Left lung (tissue), 14 donors: ENCODE results near the gene HCAR2. TPM values are rescaled to one million over a fixed set of nuclear protein-coding genes. Genes with fewer than 3 reads are reported as not detected.
"Not testable (repeated sequence)": the region's sequence is repeated elsewhere in the genome, so short reads cannot be mapped to it uniquely, and the experiment has no call there.

ENCODE experiments used
- ATAC-seq: fragments of 200-7000 bp; cut with Tn5 transposase; one replicate; pipeline ENCODE4 v1.9.1; 2020; ENCODE audit warnings: moderate library complexity
- DNase-seq, 4 donors: peaks; one replicate each; pipeline ENCODE4 v3.0.0-alpha.2; 2013 to 2020
- H3K27ac ChIP-seq, 2 donors: fragments of 200-600 bp; sonication (generic) in 1 of 2; one replicate each; pipeline versions ENCODE4 v1.5.0 to v1.8.0; 2020 to 2021
- H3K27me3 ChIP-seq, 2 donors: fragments of 200-600 bp; sonication (generic) in 1 of 2; one replicate each; pipeline versions ENCODE4 v1.5.0 to v1.8.0; 2020 to 2021
- H3K36me3 ChIP-seq, 2 donors: fragments of 200-600 bp; sonication (generic) in 1 of 2; one replicate each; pipeline versions ENCODE4 v1.5.0 to v1.8.0; 2020 to 2021
- H3K4me1 ChIP-seq, 2 donors: fragments of 200-600 bp; one replicate each; pipeline ENCODE4 v1.8.0; 2021
- H3K4me3 ChIP-seq, 2 donors: fragments of 200-600 bp; sonication (generic) in 1 of 2; one replicate each; pipeline versions ENCODE4 v1.5.0 to v1.8.0; 2020 to 2021; ENCODE audit warnings: mild to moderate bottlenecking in 1 of 2
- H3K9me3 ChIP-seq, 2 donors: fragments of 200-600 bp; sonication (generic) in 1 of 2; one replicate each; pipeline versions ENCODE4 v1.5.0 to v1.8.0; 2020 to 2021
- CTCF ChIP-seq, 2 donors: fragments of 200-600 bp; sonication (generic) in 1 of 2; IDR thresholded peaks; one replicate each; pipeline versions ENCODE4 v1.5.0 to v1.8.0; 2021; ENCODE audit warnings: antibody characterized with exemption in 2 of 2
- intact Hi-C, 2 donors: fragments of 100-400 bp; cut with DNase I; formaldehyde crosslinking; loops; one replicate each; pipeline versions ENCODE4 v1.11.2 to v1.14.2; 2022
- long read RNA-seq, 12 donors: library from polyadenylated mRNA in 2 of 12; unstranded in 2 of 12; transcript quantifications; one replicate each; pipeline ENCODE4 v2.0.0 and lab custom pipeline, GENCODE V29; 2019 to 2026
- polyA plus RNA-seq, 6 donors: library from polyadenylated mRNA; unstranded; fragments of 120-200 nt; gene quantifications; one replicate each; pipeline ENCODE4 v1.2.1, GENCODE V29; 2013; ENCODE audit not compliant: insufficient read length in 6 of 6
- total RNA-seq, 2 donors: library from RNA; stranded (reverse); fragmentation: NEBNext Ultra II Directional; extraction: Animal tissue kit (Norgen Biotek cat#: 25700); gene quantifications; one replicate each; pipeline ENCODE4 v1.2.1, GENCODE V29; 2021
- donor health status: DM: no; HTN: yes; CAD: no.
- donor health status: DM: no; HTN: no; CAD: no.

Gene HCAR2
- 1 to 10 TPM; 3.3 to 5.1 TPM for total RNA-seq
- under 1 TPM; 0.10 to 0.33 (median 0.19) TPM for polyA plus RNA-seq
- long read RNA-seq, donor 1 = 0 reads
- long read RNA-seq, donor 2 = 0 reads
- long read RNA-seq, donor 3 = 0 reads
- long read RNA-seq, donor 4, partial matches to known transcripts = 0 of 2 reads
- long read RNA-seq, donor 4, other reads (novel, unspliced or antisense) = 0 of 2 reads
- long read RNA-seq, donor 5 = 0 reads
- long read RNA-seq, donor 6 = 0 reads
- long read RNA-seq, donor 7 = 0 reads
- long read RNA-seq, donor 8 = 0 reads
- long read RNA-seq, donor 9 = 0 reads
- long read RNA-seq, donor 10, transcript HCAR2-201 (1 exons, 2,051 nt) = major isoform, 7 of 7 reads
- long read RNA-seq, donor 10, partial matches to known transcripts = 0 of 7 reads
- long read RNA-seq, donor 10, other reads (novel, unspliced or antisense) = 0 of 7 reads
- long read RNA-seq, donor 11 = 0 reads
- long read RNA-seq, donor 12 = 0 reads

- peak within 1 kb of the TSS in 1 of 2 donors; percentile 50 for H3K27ac ChIP-seq
- H3K4me3 ChIP-seq, intact Hi-C loops, H3K27me3 ChIP-seq, H3K9me3 ChIP-seq, H3K4me1 ChIP-seq, H3K36me3 ChIP-seq: not testable (repeated sequence)
- peak in 1 of 4 donors; percentile 60 for DNase-seq
- ATAC-seq = peak; percentile 58
Observed at GRCh38 chr12:122702890-122703611, at the start of gene HCAR2. HCAR2 (minus strand) TSS chr12:122703357; CDS start chr12:122703283, 74 bp downstream.

- H3K36me3 ChIP-seq = peaks cover 0 to 36% of the 10 kb centered on the region in 2 donors
- peak; percentile 97 to 99 (median 98) for DNase-seq
- no peaks in the 10 kb centered on the region for H3K27me3 ChIP-seq
- peaks cover 7 to 39% of the 10 kb centered on the region in 2 donors for H3K4me1 ChIP-seq
- TF ChIP-seq CTCF (IDR thresholded peaks at IDR 0.05) = peak; percentile 61 to 86
- peak; percentile 99 for ATAC-seq
- H3K4me3 ChIP-seq = peak within 1 kb of the TSS; percentile 64 to 89
- H3K9me3 ChIP-seq = no peaks in the 10 kb centered on the region
- H3K27ac ChIP-seq = peak within 1 kb of the TSS; percentile 78 to 84
- intact Hi-C loops = loop anchor here in 1 of 2 donors (5.0 kb wide), 1 partner anchor 115 kb away; no protein-coding TSS in a partner anchor
Observed at GRCh38 chr12:122752464-122753318, 49.5 kb upstream of the HCAR2 start, which contains the start of gene DENR. DENR (plus strand) TSS chr12:122752824; CDS start chr12:122753702, 878 bp downstream.

GRCh38 chr12:122750781-122751515, 47.8 kb upstream of the HCAR2 start:
- not testable (repeated sequence) for ATAC-seq, DNase-seq, H3K9me3 ChIP-seq, H3K27ac ChIP-seq, H3K4me3 ChIP-seq, H3K27me3 ChIP-seq
- Histone ChIP-seq H3K4me1 (peaks cover 7 to 45% of the 10 kb centered on the region in 2 donors), H3K36me3 (peaks cover 0 to 18% of the 10 kb centered on the region in 2 donors)
- intact Hi-C loops = loop anchor here in 1 of 2 donors (5.0 kb wide), 1 partner anchor 114 kb away; no protein-coding TSS in a partner anchor

- Histone ChIP-seq H3K9me3 (no peaks in the 10 kb centered on the region), H3K4me3 (no peak overlapping the region), H3K27me3 (no peaks in the 10 kb centered on the region), H3K4me1 (peaks cover 7 to 45% of the 10 kb centered on the region in 2 donors), H3K27ac (no peak overlapping the region), H3K36me3 (peaks cover 0 to 6% of the 10 kb centered on the region in 2 donors)
- no peak for TF ChIP-seq CTCF (IDR thresholded peaks at IDR 0.05)
- ATAC-seq = no peak
- no peak for DNase-seq
- intact Hi-C loops = loop anchor here in 1 of 2 donors (5.0 kb wide), 1 partner anchor 112 kb away; no protein-coding TSS in a partner anchor
Observed at GRCh38 chr12:122749569-122750332, 46.6 kb upstream of the HCAR2 start.
